ENCODE results near the gene PPP1R9A. TPM values are rescaled to one million over a fixed set of nuclear protein-coding genes. Genes with fewer than 3 reads are reported as not detected.
A peak's percentile ranks its signal among the peaks of the same experiment; 100 is the strongest.

Gene PPP1R9A
- 10 to 100 TPM; 23.3 to 23.4 TPM for total RNA-seq

DNA sequence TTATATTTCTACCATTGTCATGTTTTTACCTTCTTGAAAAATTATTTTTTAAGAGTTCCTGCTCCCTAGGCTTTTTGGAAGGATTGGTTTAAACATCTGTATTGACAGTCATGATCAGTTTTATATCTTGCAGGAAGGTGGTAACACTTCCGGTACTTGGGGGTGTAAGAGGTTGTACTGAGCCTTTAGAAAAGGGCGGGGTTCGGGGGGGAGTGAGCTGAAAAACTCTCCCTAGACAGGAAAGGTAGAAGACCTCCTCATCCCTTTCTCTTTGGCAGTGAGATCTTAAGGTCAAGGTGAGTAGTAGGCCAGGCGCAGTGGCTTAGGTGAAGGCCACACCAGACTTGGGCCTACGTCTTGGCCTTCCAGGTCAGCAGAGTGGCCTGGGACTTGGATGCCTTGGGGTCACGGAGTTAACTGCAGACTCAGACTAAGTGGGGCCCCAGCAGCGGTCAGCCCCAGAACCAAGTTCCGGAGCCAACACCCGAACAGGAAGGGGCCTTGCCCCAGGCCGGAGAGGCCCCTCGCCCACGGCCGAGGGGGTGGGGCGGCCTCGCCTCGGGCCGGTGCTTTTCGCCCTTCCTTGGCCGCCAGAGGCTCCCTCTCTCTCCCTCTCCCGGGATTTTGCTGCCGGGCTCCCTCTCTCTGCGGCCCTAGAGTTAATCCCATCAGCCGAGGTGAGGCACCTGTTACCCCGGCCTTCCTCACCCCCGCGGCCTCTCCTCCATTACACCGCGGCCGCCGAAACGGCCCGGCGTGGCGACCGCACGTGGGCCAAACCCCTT, at the start of gene PPP1R9A:
Gene PPP1R9A, plus strand, starts transcription at position 569 of the 785 bp plus-strand sequence. CDS start 2,520 bp downstream, outside the sequence.
- no peak for DNase-seq (ENCODE audit: low spot score)
- Histone ChIP-seq H3K36me3 (no peaks in the 10 kb centered on the region), H3K4me1 (peaks cover 0 to 5% of the 10 kb centered on the region in 2 donors), H3K4me3 (peak within 1 kb of the TSS; percentile 56), H3K27me3 (no peaks in the 10 kb centered on the region), H3K27ac (peak within 1 kb of the TSS; percentile 65 to 81), H3K9me3 (no peaks in the 10 kb centered on the region)
- TF ChIP-seq, protein P1, sequence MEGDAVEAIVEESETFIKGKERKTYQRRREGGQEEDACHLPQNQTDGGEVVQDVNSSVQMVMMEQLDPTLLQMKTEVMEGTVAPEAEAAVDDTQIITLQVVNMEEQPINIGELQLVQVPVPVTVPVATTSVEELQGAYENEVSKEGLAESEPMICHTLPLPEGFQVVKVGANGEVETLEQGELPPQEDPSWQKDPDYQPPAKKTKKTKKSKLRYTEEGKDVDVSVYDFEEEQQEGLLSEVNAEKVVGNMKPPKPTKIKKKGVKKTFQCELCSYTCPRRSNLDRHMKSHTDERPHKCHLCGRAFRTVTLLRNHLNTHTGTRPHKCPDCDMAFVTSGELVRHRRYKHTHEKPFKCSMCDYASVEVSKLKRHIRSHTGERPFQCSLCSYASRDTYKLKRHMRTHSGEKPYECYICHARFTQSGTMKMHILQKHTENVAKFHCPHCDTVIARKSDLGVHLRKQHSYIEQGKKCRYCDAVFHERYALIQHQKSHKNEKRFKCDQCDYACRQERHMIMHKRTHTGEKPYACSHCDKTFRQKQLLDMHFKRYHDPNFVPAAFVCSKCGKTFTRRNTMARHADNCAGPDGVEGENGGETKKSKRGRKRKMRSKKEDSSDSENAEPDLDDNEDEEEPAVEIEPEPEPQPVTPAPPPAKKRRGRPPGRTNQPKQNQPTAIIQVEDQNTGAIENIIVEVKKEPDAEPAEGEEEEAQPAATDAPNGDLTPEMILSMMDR (IDR thresholded peaks at IDR 0.05): peak in 1 of 2 donors; percentile 49

DNA sequence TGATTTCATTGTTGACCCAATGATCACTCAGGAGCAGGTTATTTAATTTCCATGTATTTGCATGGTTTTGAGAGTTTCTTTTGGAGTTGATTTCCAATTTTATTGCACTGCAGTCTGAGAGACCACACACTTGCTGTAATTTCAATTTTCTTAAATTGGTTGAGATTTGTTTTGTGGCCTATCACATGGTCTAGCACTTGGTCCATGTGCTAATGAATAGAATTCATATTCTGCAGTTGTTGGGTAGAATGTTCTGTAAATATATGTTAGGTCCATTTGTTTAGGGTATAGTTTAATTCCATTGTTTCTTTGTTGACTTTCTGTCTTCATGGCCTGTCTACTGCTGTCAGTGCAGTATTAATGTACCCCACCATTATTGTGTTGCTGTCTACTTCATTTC, 36.3 kb upstream of the PPP1R9A start:
- no peaks in the 10 kb centered on the region for H3K27me3 ChIP-seq
- H3K4me3 ChIP-seq: no peak overlapping the region
- no peak for DNase-seq (ENCODE audit: low spot score)
- H3K9me3 ChIP-seq: no peaks in the 10 kb centered on the region
- TF ChIP-seq, protein P1 (IDR thresholded peaks at IDR 0.05): no peak
- no peaks in the 10 kb centered on the region for H3K36me3 ChIP-seq
- H3K4me1 ChIP-seq: no peaks in the 10 kb centered on the region
- H3K27ac ChIP-seq: no peak overlapping the region

DNA sequence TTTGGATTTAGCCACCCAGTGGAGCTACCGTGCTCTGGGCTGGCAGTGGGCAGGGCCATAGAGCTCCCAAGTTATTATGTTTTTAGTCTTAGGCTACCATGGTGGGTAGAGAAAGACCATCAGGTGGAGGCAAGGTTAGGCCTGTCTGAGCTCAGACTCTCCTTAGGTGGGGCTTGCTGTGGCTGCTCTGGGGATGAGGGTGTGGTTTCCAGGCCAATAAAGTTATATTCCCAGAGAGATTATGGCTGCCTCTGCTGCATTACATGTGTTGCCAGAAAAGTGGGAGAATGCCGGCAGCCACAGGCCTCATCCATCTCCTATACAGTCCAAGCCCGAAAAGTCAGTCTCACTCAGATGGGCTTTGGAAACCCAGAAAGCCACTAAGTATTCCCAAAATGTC, 34.2 kb upstream of the PPP1R9A start:
- no peaks in the 10 kb centered on the region for H3K36me3 ChIP-seq
- H3K27ac ChIP-seq: no peak overlapping the region

DNA sequence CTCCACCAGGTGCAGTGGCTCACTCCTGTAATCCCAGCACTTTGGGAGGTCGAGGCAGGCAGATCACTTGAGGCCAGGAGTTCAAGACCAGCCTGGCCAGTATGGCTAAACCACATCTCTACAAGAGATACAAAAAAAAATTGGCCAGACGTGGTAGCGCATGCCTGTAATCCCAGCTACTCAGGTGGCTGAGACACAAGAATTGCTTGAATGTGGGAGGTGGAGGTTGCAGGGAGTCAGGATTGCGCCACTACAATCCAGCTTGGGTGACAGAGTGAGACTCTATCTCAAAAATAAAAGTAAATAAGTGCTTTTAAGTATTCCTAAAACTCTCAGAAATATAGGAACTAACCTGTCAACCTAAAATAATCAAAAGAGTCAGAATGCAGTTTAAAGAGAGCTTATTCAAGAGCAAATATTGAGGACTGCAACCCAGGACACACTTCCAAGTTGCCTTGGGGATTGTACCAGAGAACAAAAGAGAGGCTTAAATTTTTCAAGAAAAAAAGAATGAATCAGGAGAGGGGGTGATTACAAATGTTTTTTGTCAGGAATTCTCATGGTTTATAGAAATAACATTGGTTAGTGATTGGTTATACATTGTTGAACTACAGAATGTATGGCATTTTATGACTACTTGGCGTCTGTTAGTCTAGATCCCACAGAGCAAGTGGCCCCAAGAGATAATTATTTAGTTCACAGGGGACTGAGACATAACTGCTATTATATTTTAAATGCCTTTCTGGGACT, 33.2 kb upstream of the PPP1R9A start:
- TF ChIP-seq, protein P1 (IDR thresholded peaks at IDR 0.05): no peak
- no peaks in the 10 kb centered on the region for H3K36me3 ChIP-seq
- no peaks in the 10 kb centered on the region for H3K27me3 ChIP-seq
- no peak overlapping the region for H3K27ac ChIP-seq
- no peaks in the 10 kb centered on the region for H3K4me1 ChIP-seq
- H3K4me3 ChIP-seq: no peak overlapping the region
- H3K9me3 ChIP-seq: peaks cover 0 to 8% of the 10 kb centered on the region in 2 donors
- no peak for DNase-seq (ENCODE audit: low spot score)

More for the DNA sequence above, 34.2 kb upstream of the PPP1R9A start:
- TF ChIP-seq, protein P1 (IDR thresholded peaks at IDR 0.05): no peak
- DNase-seq (ENCODE audit: low spot score): no peak
- H3K4me3 ChIP-seq: no peak overlapping the region
- no peaks in the 10 kb centered on the region for H3K27me3 ChIP-seq
- peaks cover 0 to 3% of the 10 kb centered on the region in 2 donors for H3K9me3 ChIP-seq
- no peaks in the 10 kb centered on the region for H3K4me1 ChIP-seq

DNA sequence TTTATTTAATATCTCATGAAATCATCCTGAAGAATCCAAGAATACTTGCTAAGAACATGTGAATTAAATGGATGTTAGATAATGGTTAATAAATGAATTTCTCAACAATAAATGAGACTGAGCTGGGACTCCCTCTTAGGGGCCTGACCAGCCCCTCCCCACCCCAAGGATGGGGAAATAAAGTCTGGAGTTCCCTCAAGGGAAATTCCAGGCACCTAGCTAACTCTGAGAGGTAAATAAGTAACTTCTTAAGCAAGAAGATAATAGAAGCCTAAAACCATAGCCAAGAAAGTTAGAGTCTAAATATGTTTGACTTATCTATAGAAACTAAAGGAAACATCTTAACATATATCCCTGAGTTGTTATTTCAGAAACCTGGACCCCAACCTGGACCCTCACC, 32.2 kb upstream of the PPP1R9A start:
- no peak for DNase-seq (ENCODE audit: low spot score)

More for the DNA sequence above, 32.2 kb upstream of the PPP1R9A start:
- no peaks in the 10 kb centered on the region for H3K4me1 ChIP-seq
- TF ChIP-seq, protein P1 (IDR thresholded peaks at IDR 0.05): no peak
- no peak overlapping the region for H3K27ac ChIP-seq
- H3K36me3 ChIP-seq: no peaks in the 10 kb centered on the region
- no peak overlapping the region for H3K4me3 ChIP-seq
- peaks cover 0 to 8% of the 10 kb centered on the region in 2 donors for H3K9me3 ChIP-seq
- no peaks in the 10 kb centered on the region for H3K27me3 ChIP-seq

All from right atrium auricular region (tissue), 2 donors.